CD14-positive monocyte (primary cell): ENCODE measurements around the gene SLC16A11. TPM values are rescaled to one million over a fixed set of nuclear protein-coding genes. Genes with fewer than 3 reads are reported as not detected.

Experiments
- DNase-seq, 3 donors: peaks; one replicate each; pipeline ENCODE4 v3.0.0-alpha.2; 2011 to 2022
- H2AFZ ChIP-seq: 2 replicates; pipeline ENCODE4 v1.6.0; 2012; ENCODE audit warnings: mild to moderate bottlenecking, low read depth, low read length, inconsistent platforms; ENCODE audit not compliant: insufficient read depth, poor library complexity, severe bottlenecking
- H3K27ac ChIP-seq, 2 donors: 1 replicate in 1 of 2; 2 replicates in 1 of 2; pipeline ENCODE4 v1.5.1; 2012 to 2013; ENCODE audit warnings: low read length in 2 of 2, control low read depth in 1 of 2, inconsistent platforms in 1 of 2, low read depth in 1 of 2, mild to moderate bottlenecking in 1 of 2
- H3K27me3 ChIP-seq, 2 donors: one replicate each; pipeline versions ENCODE4 v1.6.0 to v1.6.1; 2011 to 2013; ENCODE audit warnings: low read length in 2 of 2; ENCODE audit not compliant: control insufficient read depth in 2 of 2, insufficient read depth in 2 of 2
- H3K36me3 ChIP-seq, 2 donors: replicated peaks in 1 of 2; 1 replicate in 1 of 2; 2 replicates in 1 of 2; pipeline versions ENCODE4 v1.5.1 to v1.6.1; 2012 to 2013; ENCODE audit warnings: low read length in 2 of 2, control low read depth in 1 of 2, inconsistent platforms in 1 of 2, mild to moderate bottlenecking in 1 of 2; ENCODE audit not compliant: insufficient read depth in 2 of 2, control insufficient read depth in 1 of 2
- H3K4me1 ChIP-seq, 2 donors: 1 replicate in 1 of 2; 2 replicates in 1 of 2; pipeline versions ENCODE4 v1.5.1 to v1.6.1; 2012 to 2013; ENCODE audit warnings: low read length in 2 of 2, control low read depth in 1 of 2, inconsistent platforms in 1 of 2, mild to moderate bottlenecking in 1 of 2, moderate library complexity in 1 of 2; ENCODE audit not compliant: insufficient read depth in 2 of 2, control insufficient read depth in 1 of 2
- H3K4me2 ChIP-seq: replicated peaks from 2 replicates; pipeline ENCODE3; 2012; ENCODE audit warnings: low read length, moderate library complexity, mild to moderate bottlenecking; ENCODE audit not compliant: poor library complexity, severe bottlenecking; ENCODE audit errors: extremely low read depth
- H3K4me3 ChIP-seq, 3 experiments: fragments of 200-600 bp in 1 of 3; sonication (generic) in 1 of 3; replicated peaks in 1 of 3; 1 replicate in 2 of 3; 2 replicates in 1 of 3; pipeline ENCODE4 v1.5.1; 2011 to 2013; ENCODE audit warnings: low read length in 3 of 3, mild to moderate bottlenecking in 3 of 3, control low read depth in 2 of 3, low read depth in 2 of 3, inconsistent platforms in 1 of 3, moderate library complexity in 1 of 3
- H3K79me2 ChIP-seq: 2 replicates; pipeline ENCODE4 v1.6.0; 2012; ENCODE audit warnings: mild to moderate bottlenecking, control low read depth, inconsistent platforms, low read length, moderate library complexity; ENCODE audit not compliant: insufficient read depth
- H3K9ac ChIP-seq: 2 replicates; pipeline ENCODE4 v1.6.0; 2017; ENCODE audit warnings: low read length, mild to moderate bottlenecking; ENCODE audit not compliant: insufficient read depth, poor library complexity, severe bottlenecking
- H3K9me3 ChIP-seq, 2 donors: replicated peaks in 1 of 2; 1 replicate in 1 of 2; 2 replicates in 1 of 2; pipeline versions ENCODE4 v1.5.1 to v1.6.1; 2012 to 2013; ENCODE audit warnings: low read length in 2 of 2, control low read depth in 1 of 2; ENCODE audit not compliant: control insufficient read depth in 1 of 2, insufficient read depth in 1 of 2
- H4K20me1 ChIP-seq: 2 replicates; pipeline ENCODE4 v1.6.0; 2012; ENCODE audit warnings: mild to moderate bottlenecking, low read length, control low read depth, moderate library complexity; ENCODE audit not compliant: insufficient read depth
- H3K27ac Mint-ChIP-seq, 7 donors: one replicate each; pipeline ENCODE4 v1.8.0; 2020; ENCODE audit warnings: mild to moderate bottlenecking in 7 of 7, mixed read lengths in 7 of 7, moderate library complexity in 6 of 7, inconsistent platforms in 2 of 7
- H3K27me3 Mint-ChIP-seq, 3 donors: one replicate each; pipeline ENCODE4 v1.8.0; 2021 to 2022; ENCODE audit warnings: low read depth in 3 of 3, mild to moderate bottlenecking in 3 of 3, mixed read lengths in 3 of 3, moderate library complexity in 3 of 3, inconsistent platforms in 1 of 3
- H3K36me3 Mint-ChIP-seq, 2 donors: one replicate each; pipeline ENCODE4 v1.8.0; 2020; ENCODE audit warnings: mixed read lengths in 2 of 2, inconsistent platforms in 1 of 2, mild to moderate bottlenecking in 1 of 2
- H3K4me1 Mint-ChIP-seq: one replicate; pipeline ENCODE4 v1.8.0; 2020; ENCODE audit warnings: mild to moderate bottlenecking, mixed read lengths
- H3K4me3 Mint-ChIP-seq, 2 donors: one replicate each; pipeline ENCODE4 v1.8.0; 2020; ENCODE audit warnings: mild to moderate bottlenecking in 2 of 2, mixed read lengths in 2 of 2, moderate library complexity in 1 of 2
- H3K9me3 Mint-ChIP-seq, 7 donors: one replicate each; pipeline ENCODE4 v1.8.0; 2020 to 2022; ENCODE audit warnings: mixed read lengths in 7 of 7, mild to moderate bottlenecking in 6 of 7, moderate library complexity in 6 of 7, inconsistent platforms in 2 of 7
- CTCF ChIP-seq: fragments of 200-600 bp; IDR thresholded peaks from one replicate; pipeline ENCODE4 v1.8.0; 2022; ENCODE audit warnings: antibody characterized with exemption, mild to moderate bottlenecking
- WGBS: methylation state at CpG from one replicate; pipeline ENCODE4 v1.1.5; 2013; ENCODE audit warnings: missing lambda C conversion rate; ENCODE audit not compliant: insufficient coverage; 5-methylcytosine and 5-hydroxymethylcytosine counted together
- intact Hi-C, 2 donors: fragments of 100-400 bp; cut with micrococcal nuclease; formaldehyde crosslinking; loops; one replicate each; pipeline versions ENCODE4 v1.15.0 to v1.15.1; 2023
- polyA plus RNA-seq, 3 donors: library from polyadenylated mRNA; depleted of rRNA in 1 of 3; unstranded in 2 of 3; stranded (reverse) in 1 of 3; fragments of 300-500 nt in 2 of 3; fragments of >200 nt in 1 of 3; fragmentation: Illumina TruSeq in 2 of 3; gene quantifications; 1 replicate in 2 of 3; 2 replicates in 1 of 3; pipeline ENCODE4 v1.2.3, GENCODE V29; 2012 to 2021

SLC16A11 gene
- polyA plus RNA-seq, 3 donors, result not detected

- Histone ChIP-seq H3K27me3 (peaks cover 32 to 46% of the 10 kb centered on the region in 2 donors), H3K36me3 (no peaks in the 10 kb centered on the region), H3K4me2 (peak overlapping the region; percentile 79), H4K20me1 (peaks cover 4% of the 10 kb centered on the region), H2AFZ (peak overlapping the region; percentile 74), H3K9ac (no peak overlapping the region), H3K4me1 (peaks cover 43 to 46% of the 10 kb centered on the region in 2 donors), H3K27ac (no peak overlapping the region), H3K9me3 (peaks cover 0 to 4% of the 10 kb centered on the region in 2 donors), H3K4me3 (peak overlapping the region in 2 of 3 experiments; percentile 4 to 63), H3K79me2 (no peaks in the 10 kb centered on the region)
- peaks cover 0 to 11% (median 4%) of the 10 kb centered on the region in 7 donors for H3K9me3 Mint-ChIP-seq
- DNase-seq, result no peak
- H3K27me3 Mint-ChIP-seq, result peaks cover 38 to 57% (median 48%) of the 10 kb centered on the region in 3 donors
- peak overlapping the region in 2 of 7 donors; percentile 33 to 68 for H3K27ac Mint-ChIP-seq
- TF ChIP-seq CTCF, result no peak
- peak overlapping the region; percentile 62 to 81 for H3K4me3 Mint-ChIP-seq
- 5% methylated on average over 21 of the region's 21 CpGs for WGBS
- intact Hi-C loops, result loop anchor here in 1 of 2 donors (5.0 kb wide), 1 partner anchor 249 kb away; the partner anchor contains the start of gene YBX2
- H3K36me3 Mint-ChIP-seq, result peaks cover 5 to 10% of the 10 kb centered on the region in 2 donors
- H3K4me1 Mint-ChIP-seq, result peaks cover 44% of the 10 kb centered on the region
Measured at GRCh38 chr17:7043182-7043496, 753 bp downstream of the SLC16A11 start.

- WGBS, result 3% methylated on average over 53 of the region's 53 CpGs
- intact Hi-C loops, result loop anchor here in 1 of 2 donors (5.0 kb wide), 1 partner anchor 250 kb away; the partner anchor contains the start of gene YBX2
- H3K27me3 Mint-ChIP-seq, result peaks cover 38 to 55% (median 48%) of the 10 kb centered on the region in 3 donors
- H3K4me1 Mint-ChIP-seq, result peaks cover 46% of the 10 kb centered on the region
- Histone ChIP-seq H3K79me2 (no peaks in the 10 kb centered on the region), H3K9me3 (peaks cover 0 to 4% of the 10 kb centered on the region in 2 donors), H2AFZ (peak overlapping the region; percentile 48), H3K27ac (no peak overlapping the region), H4K20me1 (peaks cover 4% of the 10 kb centered on the region), H3K4me3 (peak overlapping the region in 1 of 3 experiments; percentile 63), H3K27me3 (peaks cover 32 to 46% of the 10 kb centered on the region in 2 donors), H3K9ac (no peak overlapping the region), H3K4me2 (peak overlapping the region; percentile 79), H3K36me3 (no peaks in the 10 kb centered on the region), H3K4me1 (peaks cover 42% of the 10 kb centered on the region in 2 donors)
- DNase-seq, result peak in 1 of 3 donors; percentile 31
- TF ChIP-seq CTCF, result no peak
- H3K27ac Mint-ChIP-seq, result peak overlapping the region in 2 of 7 donors; percentile 33 to 68
- peaks cover 0 to 11% (median 4%) of the 10 kb centered on the region in 7 donors for H3K9me3 Mint-ChIP-seq
- peaks cover 5 to 12% of the 10 kb centered on the region in 2 donors for H3K36me3 Mint-ChIP-seq
- peak overlapping the region; percentile 62 to 81 for H3K4me3 Mint-ChIP-seq
Measured at GRCh38 chr17:7042501-7043181, 1.3 kb downstream of the SLC16A11 start.
